Retinal pigment epithelial cell (primary cell): ENCODE results near the gene MARCHF9.

Source experiments
- DNase-seq: peaks from one replicate; pipeline ENCODE4 v3.0.0-alpha.2; 2010; ENCODE audit warnings: low read depth
- H3K4me3 ChIP-seq: 2 replicates; pipeline ENCODE4 v1.5.1; 2011; ENCODE audit warnings: mild to moderate bottlenecking, low read length, control low read depth, moderate library complexity
- CTCF ChIP-seq: conservative IDR thresholded peaks from 2 replicates; pipeline ENCODE4 v1.5.1; 2011; ENCODE audit warnings: low read depth, low read length, control low read depth, inconsistent platforms

The MARCHF9 gene

GRCh38 chr12:57732726-57733593 is 21.9 kb upstream of the MARCHF9 start:
- H3K4me3 ChIP-seq = no peak overlapping the region
- no peak for DNase-seq
- no peak for TF ChIP-seq CTCF

GRCh38 chr12:57733928-57734327 is 21.0 kb upstream of the MARCHF9 start:
- H3K4me3 ChIP-seq = no peak overlapping the region
- TF ChIP-seq CTCF = no peak
- no peak for DNase-seq

- DNase-seq = no peak
- H3K4me3 ChIP-seq = no peak overlapping the region
- no peak for TF ChIP-seq CTCF
Observed at GRCh38 chr12:57734591-57734990, 20.3 kb upstream of the MARCHF9 start.

GRCh38 chr12:57735198-57735855 is 19.6 kb upstream of the MARCHF9 start:
- no peak for TF ChIP-seq CTCF
- no peak overlapping the region for H3K4me3 ChIP-seq

DNA sequence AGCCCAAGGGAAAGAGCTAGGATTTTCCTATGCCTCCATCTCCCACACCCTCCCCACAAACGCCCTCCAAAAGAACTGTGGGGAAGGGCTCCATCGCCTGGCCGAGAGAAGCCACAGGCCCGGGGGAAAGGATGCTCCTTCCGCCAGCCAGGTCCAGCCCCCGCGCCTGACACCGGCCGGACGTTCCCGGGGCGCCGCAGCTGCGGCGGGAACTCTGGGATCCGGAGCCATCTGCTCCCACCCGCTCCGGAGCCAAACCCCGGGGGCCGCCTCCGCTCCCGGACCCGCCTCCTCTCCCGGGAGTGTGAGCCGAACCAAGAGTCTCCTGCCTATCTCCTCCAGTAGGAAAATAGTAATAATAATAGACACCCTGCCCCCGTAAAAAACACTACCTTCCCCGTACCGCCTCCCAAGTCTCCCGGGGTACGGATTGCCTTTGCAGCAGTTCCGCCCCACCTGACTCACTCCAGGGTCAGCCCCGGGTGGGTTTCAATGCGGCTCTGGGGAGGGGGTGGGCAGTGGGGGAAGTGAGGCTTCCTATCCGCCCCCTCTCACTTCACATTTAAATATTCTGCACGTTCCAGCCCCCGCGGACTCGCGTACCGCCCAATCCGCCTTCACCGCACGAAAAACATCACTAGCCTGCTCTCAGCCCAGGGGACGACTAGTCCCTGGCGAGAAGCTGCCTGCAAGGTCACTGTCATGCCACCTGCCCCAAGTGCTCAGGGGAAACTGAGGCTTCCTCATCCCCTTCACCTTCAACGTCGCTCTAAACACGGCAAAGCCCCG is 18.8 kb upstream of the MARCHF9 start:
- TF ChIP-seq CTCF = peak; percentile 37
- H3K4me3 ChIP-seq = no peak overlapping the region
- no peak for DNase-seq

More at GRCh38 chr12:57735198-57735855, 19.6 kb upstream of the MARCHF9 start:
- DNase-seq = no peak

DNA sequence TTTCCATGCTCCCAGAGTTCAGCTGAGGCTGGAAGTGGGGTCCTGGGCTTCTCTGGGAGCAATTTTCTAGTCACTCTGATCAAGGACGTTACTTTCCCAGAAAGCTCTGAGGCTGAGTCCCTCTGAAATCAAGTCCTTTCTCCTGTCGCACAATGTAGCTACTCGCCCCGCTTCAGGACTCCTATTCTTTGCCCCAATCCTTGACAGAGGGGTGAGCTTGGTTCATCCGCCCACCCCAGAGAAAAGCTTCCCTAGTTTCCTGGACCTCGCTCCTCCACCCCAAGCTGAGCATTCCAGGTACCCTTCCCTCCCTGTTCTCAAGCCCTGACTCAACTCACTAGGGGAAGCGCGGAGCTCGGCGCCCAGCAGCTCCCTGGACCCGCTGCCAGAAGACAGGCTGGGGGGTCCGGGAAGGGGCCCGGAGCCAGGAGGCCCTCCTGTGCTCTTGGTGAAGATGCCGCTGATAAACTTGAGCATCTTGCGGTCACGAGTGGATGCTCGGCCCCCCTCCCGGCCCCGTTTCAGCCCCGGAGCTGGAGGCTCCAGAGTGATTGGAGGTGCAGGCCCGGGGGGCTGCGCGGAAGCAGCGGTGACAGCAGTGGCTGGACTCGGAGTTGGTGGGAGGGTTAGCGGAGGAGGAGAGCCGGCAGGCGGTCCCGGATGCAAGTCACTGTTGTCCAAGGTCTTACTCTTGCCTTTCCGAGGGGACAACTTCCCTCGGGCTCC is 18.0 kb upstream of the MARCHF9 start:
- TF ChIP-seq CTCF = no peak
- no peak overlapping the region for H3K4me3 ChIP-seq
- no peak for DNase-seq
